Pancreas (tissue), 10 donors: ENCODE measurements around the gene BABAM2. TPM values are rescaled to one million over a fixed set of nuclear protein-coding genes. Genes with fewer than 3 reads are reported as not detected.

ENCODE experiments used
- ATAC-seq, 4 donors: fragments of 200-7000 bp; cut with Tn5 transposase; one replicate each; pipeline versions ENCODE4 v1.8.0 to v1.9.1; 2020; ENCODE audit warnings: mild to moderate bottlenecking in 4 of 4, moderate library complexity in 4 of 4
- DNase-seq, 6 donors: peaks; one replicate each; pipeline ENCODE4 v3.0.0-alpha.2; 2020
- FAIRE-seq: peaks from 2 replicates; lab custom pipeline; 2012; peaks lifted over from hg19 to GRCh38; lab: Jason Lieb, UNC
- H3K27ac ChIP-seq, 4 donors: fragments of 200-600 bp; sonication (generic); 1 replicate in 3 of 4; 2 replicates in 1 of 4; pipeline versions ENCODE4 v1.5.0 to v1.8.0; 2020
- H3K27me3 ChIP-seq, 4 donors: fragments of 200-600 bp; one replicate each; pipeline ENCODE4 v1.8.0; 2021
- H3K36me3 ChIP-seq, 3 donors: fragments of 200-600 bp; sonication (generic) in 1 of 3; one replicate each; pipeline versions ENCODE4 v1.5.0 to v1.8.0; 2020 to 2021
- H3K4me1 ChIP-seq, 3 donors: fragments of 200-600 bp; one replicate each; pipeline ENCODE4 v1.8.0; 2021
- H3K4me3 ChIP-seq, 4 donors: fragments of 200-600 bp; sonication (generic) in 2 of 4; one replicate each; pipeline versions ENCODE4 v1.5.0 to v1.8.0; 2020 to 2021
- H3K9me3 ChIP-seq, 4 donors: fragments of 200-600 bp; one replicate each; pipeline ENCODE4 v1.8.0; 2021
- CTCF ChIP-seq, 4 donors: fragments of 200-600 bp; sonication (generic) in 3 of 4; IDR thresholded peaks; one replicate each; pipeline versions ENCODE4 v1.5.0 to v1.8.0; 2021; ENCODE audit warnings: antibody characterized with exemption in 4 of 4
- WGBS, 2 donors: extraction: QIAGEN DNeasy Blood & Tissue Kit; methylation state at CpG; one replicate each; pipeline ENCODE4 v1.1.7; 2013; 5-methylcytosine and 5-hydroxymethylcytosine counted together
- intact Hi-C, 3 donors: fragments of 100-400 bp; cut with DNase I; formaldehyde crosslinking; loops; one replicate each; pipeline versions ENCODE4 v1.11.1 to v1.14.2; 2022
- polyA plus RNA-seq, 2 donors: library from polyadenylated mRNA; stranded (reverse); fragments of 200-250 nt; gene quantifications; one replicate each; pipeline ENCODE4 v1.2.3, GENCODE V29; 2013
- total RNA-seq, 6 donors: library from RNA; stranded (reverse); fragmentation: NEBNext Ultra II Directional in 4 of 6; extraction: Animal tissue kit (Norgen Biotek cat#: 25700) in 4 of 6; gene quantifications; one replicate each; pipeline versions ENCODE4 v1.2.1 to v1.2.4, GENCODE V29; 2021 to 2023
- donor health status: healthy with polysubstance abuse.
- donor health status: DM: no; HTN: no; CAD: no; lungs with moderate emphysema.
- donor health status: DM: no; HTN: no; CAD: no.
- donor health status: control.
- donor health status: control.
- donor health status: Bipolar disorder and iron deficiency.
- donor health status: DM: yes; HTN: yes; CAD: no.
- donor health status: DM: no; HTN: no; CAD: no.
- donor health status: DM: no; HTN: no; CAD: no.
- donor health status: DM: yes; HTN: yes; CAD: no.

The BABAM2 gene
- total and polyA plus RNA-seq, 8 donors, result 9.4 to 21.3 (median 15.6) TPM

- DNase-seq (no peak), ATAC-seq (no peak), FAIRE-seq (no peak)
- H3K27me3 ChIP-seq, result no peaks in the 10 kb centered on the region
- H3K27ac ChIP-seq, result no peak overlapping the region
- intact Hi-C loops, result no loop called here
- no peaks in the 10 kb centered on the region for H3K36me3 ChIP-seq
- no peaks in the 10 kb centered on the region for H3K9me3 ChIP-seq
- H3K4me1 ChIP-seq, result peaks cover 0 to 9% (median 0%) of the 10 kb centered on the region in 3 donors
- H3K4me3 ChIP-seq, result no peak overlapping the region
- whole genome bisulfite sequencing, 2 donors, result 96 to 97% methylated on average over 10 of the region's 10 CpGs
- no peak for TF ChIP-seq CTCF (IDR thresholded peaks at IDR 0.05)
These were observed 464.5 kb downstream of the BABAM2 start for GRCh38 chr2:28354920-28355520.

- H3K4me1 ChIP-seq, result peaks cover 0 to 9% (median 0%) of the 10 kb centered on the region in 3 donors
- no peaks in the 10 kb centered on the region for H3K9me3 ChIP-seq
- no peak for TF ChIP-seq CTCF (IDR thresholded peaks at IDR 0.05)
- FAIRE-seq (no peak), ATAC-seq (peak; percentile 26 to 43 (median 40)), DNase-seq (peak in 3 of 6 donors; percentile 31 to 80 (median 71))
- peak overlapping the region in 2 of 4 donors; percentile 19 to 39 for H3K27ac ChIP-seq
- WGBS, 2 donors, result 78 to 80% methylated on average over 6 of the region's 6 CpGs
- H3K4me3 ChIP-seq, result no peak overlapping the region
- no peaks in the 10 kb centered on the region for H3K27me3 ChIP-seq
- intact Hi-C loops, result no loop called here
- no peaks in the 10 kb centered on the region for H3K36me3 ChIP-seq
These were observed 465.1 kb downstream of the BABAM2 start for GRCh38 chr2:28355521-28356094.

- ATAC-seq (peak; percentile 81 to 84 (median 84)), DNase-seq (peak; percentile 63 to 87 (median 78)), FAIRE-seq (no peak)
- TF ChIP-seq CTCF (IDR thresholded peaks at IDR 0.05), result no peak
- H3K4me3 ChIP-seq, result no peak overlapping the region
- no peaks in the 10 kb centered on the region for H3K27me3 ChIP-seq
- peaks cover 0 to 9% (median 0%) of the 10 kb centered on the region in 3 donors for H3K4me1 ChIP-seq
- WGBS, 2 donors, result 52 to 57% methylated on average over 17 of the region's 17 CpGs
- no peaks in the 10 kb centered on the region for H3K36me3 ChIP-seq
- H3K9me3 ChIP-seq, result no peaks in the 10 kb centered on the region
- intact Hi-C loops, result no loop called here
- H3K27ac ChIP-seq, result peak overlapping the region in 2 of 4 donors; percentile 19 to 39
These were observed 465.8 kb downstream of the BABAM2 start for GRCh38 chr2:28356095-28356911.

- H3K27me3 ChIP-seq, result no peaks in the 10 kb centered on the region
- no peak for TF ChIP-seq CTCF (IDR thresholded peaks at IDR 0.05)
- FAIRE-seq, result no peak
- ATAC-seq, result no peak
- intact Hi-C loops, result no loop called here
- H3K4me3 ChIP-seq, result no peak overlapping the region
- H3K27ac ChIP-seq, result no peak overlapping the region
- no peak for DNase-seq
- peaks cover 0 to 9% (median 0%) of the 10 kb centered on the region in 3 donors for H3K4me1 ChIP-seq
- WGBS, 2 donors, result 93 to 97% methylated on average over 5 of the region's 5 CpGs
- no peaks in the 10 kb centered on the region for H3K36me3 ChIP-seq
- H3K9me3 ChIP-seq, result no peaks in the 10 kb centered on the region
These were observed 466.5 kb downstream of the BABAM2 start for GRCh38 chr2:28357055-28357454.
